Dedifferentiated amniotic fluid mesenchymal stem cell (primary cell): Measurements from ENCODE around the gene TMSB10.
"Not testable (repeated sequence)": the region's sequence is repeated elsewhere in the genome, so short reads cannot be mapped to it uniquely, and the experiment has no call there.

Experiments
- DNase-seq: peaks from one replicate; pipeline ENCODE4 v3.0.0-alpha.2; 2016; ENCODE audit errors: extremely low spot score

The TMSB10 gene

GRCh38 chr2:84904151-84904550 is 1.3 kb upstream of the TMSB10 start:
- no peak for DNase-seq

- no peak for DNase-seq
Observed at GRCh38 chr2:84904717-84905174, 710 bp upstream of the TMSB10 start.

- DNase-seq = no peak
Observed at GRCh38 chr2:84906108-84906899, 848 bp downstream of the TMSB10 start.

- peak; percentile 76 for DNase-seq
Observed at GRCh38 chr2:84906900-84907714, 1.7 kb downstream of the TMSB10 start.

- DNase-seq = no peak
Observed at GRCh38 chr2:84908948-84909713, 3.7 kb downstream of the TMSB10 start.

- no peak for DNase-seq
Observed at GRCh38 chr2:84911135-84911678, 5.8 kb downstream of the TMSB10 start.

- no peak for DNase-seq
Observed at GRCh38 chr2:84912984-84913383, 7.5 kb downstream of the TMSB10 start.

GRCh38 chr2:84914334-84914733 is 8.9 kb downstream of the TMSB10 start:
- DNase-seq = no peak

- not testable (repeated sequence) for DNase-seq
Observed at GRCh38 chr2:84915675-84916074, 10.2 kb downstream of the TMSB10 start.

GRCh38 chr2:84917821-84918220 is 12.4 kb downstream of the TMSB10 start:
- not testable (repeated sequence) for DNase-seq

GRCh38 chr2:84918430-84918829 is 13.0 kb downstream of the TMSB10 start:
- DNase-seq = no peak

- peak; percentile 98 for DNase-seq
Observed at GRCh38 chr2:84919885-84920580, 14.6 kb downstream of the TMSB10 start.

- DNase-seq = no peak
Observed at GRCh38 chr2:84923009-84923408, 17.6 kb downstream of the TMSB10 start.

GRCh38 chr2:84924173-84925106 is 19.0 kb downstream of the TMSB10 start:
- DNase-seq = no peak

- no peak for DNase-seq
Observed at GRCh38 chr2:84925336-84925723, 19.9 kb downstream of the TMSB10 start.

- DNase-seq = peak; percentile 84
Observed at GRCh38 chr2:84925724-84926376, 20.4 kb downstream of the TMSB10 start.

- no peak for DNase-seq
Observed at GRCh38 chr2:84927275-84927627, 21.8 kb downstream of the TMSB10 start.

- no peak for DNase-seq
Observed at GRCh38 chr2:84931384-84931821, 25.9 kb downstream of the TMSB10 start.

GRCh38 chr2:84938194-84938879 is 32.9 kb downstream of the TMSB10 start:
- peak; percentile 18 for DNase-seq
